GM12891 (cell line): ENCODE results near the gene ELFN2.

Source experiments
- POLR2A ChIP-seq: IDR thresholded peaks from 2 replicates; pipeline ENCODE4 v1.6.1; 2011; ENCODE audit warnings: low read depth, low read length, control low read depth
- POLR2AphosphoS5 ChIP-seq: IDR thresholded peaks from 2 replicates; pipeline ENCODE4 v1.6.1; 2011; ENCODE audit warnings: low read depth, low read length, control low read depth
- SPI1 ChIP-seq: IDR thresholded peaks from 2 replicates; pipeline ENCODE4 v1.6.1; 2011; ENCODE audit warnings: low read depth, low read length, control low read depth
- TAF1 ChIP-seq: IDR thresholded peaks from 2 replicates; pipeline ENCODE4 v1.6.1; 2011; ENCODE audit warnings: low read depth, low read length, control low read depth

DNA sequence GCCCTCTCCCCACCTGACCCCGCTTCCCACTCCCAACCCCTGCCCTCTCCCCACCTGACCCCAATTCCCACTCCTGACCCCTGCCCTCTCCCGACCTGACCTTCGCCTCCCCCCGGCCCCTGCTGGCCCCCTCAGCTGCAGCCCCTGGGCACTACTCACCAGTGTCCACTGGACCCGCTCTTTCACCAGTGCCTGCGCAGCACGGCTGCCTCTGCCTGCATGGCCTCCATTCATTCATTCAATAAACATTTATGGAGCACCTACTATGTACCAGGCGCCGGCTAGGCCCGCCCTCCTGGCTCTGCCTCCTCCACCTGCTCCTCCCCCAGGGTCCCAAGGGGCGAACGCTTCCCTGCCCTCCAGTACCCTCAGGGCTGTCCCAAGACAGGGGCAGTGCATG lies 42.6 kb downstream of the ELFN2 start:
- no peak for TF ChIP-seq POLR2AphosphoS5
- TF ChIP-seq TAF1, result no peak
- TF ChIP-seq POLR2A, result no peak
- no peak for TF ChIP-seq SPI1
